HG03378 (cell line): Measurements from ENCODE around the gene PMM2.
"Not testable (repeated sequence)": the region's sequence is repeated elsewhere in the genome, so short reads cannot be mapped to it uniquely, and the experiment has no call there.

Experiments used
- ATAC-seq: cut with Tn5 transposase; IDR thresholded peaks from one replicate; pipeline ENCODE4 v1.9.1; 2021; ENCODE audit warnings: mild to moderate bottlenecking, moderate library complexity; ENCODE audit not compliant: unreplicated experiment

The PMM2 gene

DNA sequence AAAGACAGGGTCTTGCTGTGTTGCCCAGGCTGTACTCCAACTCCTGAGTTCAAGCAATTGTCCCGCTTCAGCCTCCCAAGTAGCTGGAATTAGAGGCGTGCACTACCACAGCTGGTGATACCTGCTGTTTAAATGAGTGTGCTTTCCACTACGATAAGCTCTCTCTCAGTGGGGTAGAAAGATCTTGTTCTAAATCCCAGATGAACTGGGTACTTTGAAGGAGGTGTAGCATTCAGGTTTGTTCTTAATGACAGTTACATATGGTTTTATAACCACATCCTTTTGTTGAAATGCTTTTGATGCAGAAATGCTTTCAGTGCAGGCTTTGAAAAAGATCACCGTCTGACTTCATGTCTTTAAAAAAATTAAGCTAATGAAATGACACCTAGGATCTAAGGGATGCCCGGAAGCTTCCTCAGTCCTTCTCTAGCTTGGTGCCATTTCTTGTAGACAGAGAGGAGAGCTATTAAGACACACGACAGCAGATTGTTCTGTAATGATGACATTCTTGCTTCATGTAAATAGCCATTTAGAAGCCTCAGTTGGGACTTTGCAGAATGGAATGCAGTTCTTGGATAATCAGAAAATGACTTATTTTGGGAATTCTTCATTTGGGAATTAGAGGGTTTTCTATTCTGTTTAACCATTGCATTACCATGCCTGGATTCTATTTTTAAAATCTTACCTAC, 19.5 kb downstream of the PMM2 start:
- ATAC-seq, result no peak

DNA sequence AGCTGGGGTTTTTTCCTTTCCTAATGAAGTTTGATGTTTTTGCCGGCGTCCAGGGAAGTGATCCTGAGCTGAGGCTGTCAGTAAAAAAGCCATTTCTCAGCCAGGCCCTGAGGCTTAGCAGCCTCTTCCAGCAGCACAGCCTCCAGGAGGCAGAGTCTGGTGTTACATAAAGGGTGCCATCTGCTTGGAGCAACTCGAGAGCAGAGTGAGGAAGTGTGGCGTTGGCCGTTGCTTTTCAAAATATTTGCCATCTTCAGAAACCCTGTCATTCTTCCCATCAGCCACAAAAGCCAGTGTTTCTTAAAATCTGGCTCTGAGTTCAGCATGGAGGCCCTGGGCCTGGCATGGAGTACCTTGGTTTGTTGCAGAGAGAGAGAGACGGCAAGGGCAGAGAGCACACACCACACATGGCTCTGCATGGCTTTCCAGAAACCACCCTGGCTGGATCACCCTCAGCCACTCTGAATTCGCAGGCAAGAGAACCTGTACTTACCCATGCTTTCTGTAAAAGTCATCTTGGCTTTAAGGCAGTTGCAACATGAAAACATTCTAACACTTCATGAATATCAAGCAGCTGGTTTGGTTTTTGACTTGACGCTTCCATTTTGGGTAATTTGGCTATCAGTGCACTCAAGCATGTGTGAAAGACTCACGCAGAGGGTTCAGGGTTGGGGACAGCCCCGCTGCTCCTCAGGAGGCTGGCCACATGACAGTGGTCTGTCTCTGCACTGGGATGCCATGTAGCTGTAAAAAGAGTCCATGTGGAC, 21.0 kb downstream of the PMM2 start:
- peak; percentile 85 for ATAC-seq

- ATAC-seq, result no peak
These were observed 21.9 kb downstream of the PMM2 start for GRCh38 chr16:8819411-8820034.

DNA sequence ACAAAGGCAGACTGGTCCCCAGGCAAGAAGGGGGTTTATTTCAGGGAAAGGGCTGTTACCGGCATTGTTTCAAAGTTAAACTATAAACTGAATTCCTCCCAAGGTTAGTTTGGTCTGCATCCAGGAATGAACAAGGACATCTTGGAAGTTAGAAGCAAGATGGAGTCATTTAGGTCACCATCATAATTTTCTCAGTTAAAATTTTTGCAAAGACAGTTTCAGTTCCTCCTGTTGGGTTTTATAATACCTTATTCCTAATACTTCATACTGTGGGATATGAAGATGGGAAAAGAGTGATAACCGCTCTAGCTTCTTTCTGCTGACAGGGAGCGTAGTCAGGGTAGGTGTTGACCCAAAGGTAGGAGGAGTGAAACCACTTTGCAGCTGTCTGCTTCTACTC, 24.8 kb downstream of the PMM2 start:
- no peak for ATAC-seq

- ATAC-seq, result no peak
These were observed 28.7 kb downstream of the PMM2 start for GRCh38 chr16:8826278-8826879.

DNA sequence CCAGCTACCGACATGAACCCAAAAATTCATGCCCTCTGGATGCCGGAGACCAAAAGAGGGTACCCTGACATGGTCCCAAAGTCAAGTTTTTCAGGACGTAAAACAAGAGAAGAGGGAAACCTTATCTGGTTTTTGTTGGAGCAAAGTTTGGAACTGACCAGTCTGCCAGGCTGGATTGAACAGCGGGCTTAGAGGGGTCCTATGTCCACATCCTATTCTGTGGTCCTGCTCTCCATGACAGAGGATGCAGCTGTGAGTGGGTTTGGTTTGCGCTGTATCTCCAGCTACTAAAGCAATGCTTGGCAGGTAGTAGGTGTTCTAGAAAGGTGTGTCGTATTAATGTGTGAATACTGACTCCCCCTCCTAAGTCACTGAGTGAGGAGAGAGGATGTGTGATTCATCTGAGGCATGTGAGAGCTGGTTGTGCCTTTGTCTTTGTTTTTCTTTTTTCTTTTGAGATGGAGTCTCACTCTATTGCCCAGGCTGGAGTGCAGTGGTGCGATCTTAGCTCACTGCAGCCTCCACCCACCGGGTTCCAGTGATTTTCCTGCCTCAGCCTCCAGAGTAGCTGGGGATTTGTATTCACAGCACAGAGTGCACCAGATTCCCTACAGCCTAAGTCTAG, 31.0 kb downstream of the PMM2 start:
- ATAC-seq, result no peak

DNA sequence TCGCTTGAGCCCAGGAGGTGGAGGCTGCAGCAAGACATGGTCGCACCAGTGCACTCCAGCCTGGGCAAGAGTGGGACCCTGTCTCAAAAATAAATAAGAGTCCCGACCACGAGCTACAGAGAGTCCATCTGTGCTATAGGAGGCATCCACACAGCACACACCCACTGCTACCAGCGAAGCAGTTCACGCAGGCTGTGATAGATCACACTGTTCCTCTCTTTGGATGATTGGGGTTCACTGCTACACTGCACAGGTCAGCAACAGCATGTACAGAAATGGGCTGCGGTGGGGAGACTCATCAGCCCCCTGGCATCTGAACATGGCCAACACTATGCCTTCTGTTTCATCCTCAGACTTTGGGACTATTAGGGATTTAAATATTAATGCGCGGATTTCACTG, 33.8 kb downstream of the PMM2 start:
- ATAC-seq, result no peak

- ATAC-seq, result no peak
These were observed 34.5 kb downstream of the PMM2 start for GRCh38 chr16:8831871-8832716.

GRCh38 chr16:8832717-8833105, 35.1 kb downstream of the PMM2 start:
- no peak for ATAC-seq

- ATAC-seq, result not testable (repeated sequence)
These were observed 39.2 kb downstream of the PMM2 start for GRCh38 chr16:8836797-8837196.

- not testable (repeated sequence) for ATAC-seq
These were observed 40.0 kb downstream of the PMM2 start for GRCh38 chr16:8837594-8837993.

DNA sequence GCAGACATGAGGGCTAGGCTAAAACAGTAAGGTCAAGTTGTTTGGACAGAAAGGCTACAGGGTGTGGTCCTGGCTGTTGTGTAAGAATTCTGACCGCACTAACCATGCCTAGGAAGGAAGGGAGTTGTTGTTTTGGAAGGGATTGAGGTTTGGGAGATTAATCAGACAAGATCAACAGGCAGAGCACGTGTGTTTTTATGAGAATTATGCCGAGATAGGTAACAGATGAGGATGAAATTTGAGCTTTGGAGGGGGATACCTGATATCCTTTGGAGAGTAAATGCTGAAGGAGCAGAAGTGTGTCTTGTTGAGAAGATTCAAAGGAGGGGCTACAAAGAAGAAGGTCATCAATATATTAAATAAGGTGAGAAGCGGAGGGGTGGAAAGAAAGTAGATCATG, 44.4 kb downstream of the PMM2 start:
- ATAC-seq, result not testable (repeated sequence)

GRCh38 chr16:8843296-8843695, 45.7 kb downstream of the PMM2 start:
- ATAC-seq, result not testable (repeated sequence)

DNA sequence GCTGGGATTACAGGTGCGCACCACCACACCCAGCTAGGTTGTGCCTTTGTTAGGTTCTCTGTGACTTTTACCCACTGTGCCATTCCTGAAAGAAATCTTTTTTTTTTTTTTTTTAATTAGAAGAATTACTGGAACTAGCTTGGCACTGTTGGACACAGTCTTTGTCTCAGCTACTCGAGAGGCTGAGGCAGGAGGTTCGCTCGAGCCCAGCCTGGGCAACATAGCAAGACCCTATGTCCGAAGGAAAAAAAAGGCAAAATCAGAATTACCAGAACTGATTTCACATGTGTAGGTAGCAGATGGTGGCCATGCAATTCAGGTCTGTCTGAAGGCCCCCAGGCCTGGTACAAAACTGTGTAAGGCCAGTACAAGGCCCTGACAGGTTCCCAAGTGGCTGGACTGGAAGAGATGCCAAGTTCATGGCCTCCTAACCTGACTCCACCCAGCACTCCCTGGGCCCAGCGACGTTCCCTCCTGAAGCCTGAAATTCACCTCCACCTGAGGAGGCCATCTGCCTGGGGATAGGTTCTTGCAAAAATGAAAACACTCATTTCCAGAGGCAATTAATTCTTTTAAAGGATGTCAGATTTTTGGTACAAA, 48.2 kb downstream of the PMM2 start:
- no peak for ATAC-seq

GRCh38 chr16:8846401-8846932, 48.8 kb downstream of the PMM2 start:
- no peak for ATAC-seq

GRCh38 chr16:8847145-8847544, 49.5 kb downstream of the PMM2 start:
- no peak for ATAC-seq

DNA sequence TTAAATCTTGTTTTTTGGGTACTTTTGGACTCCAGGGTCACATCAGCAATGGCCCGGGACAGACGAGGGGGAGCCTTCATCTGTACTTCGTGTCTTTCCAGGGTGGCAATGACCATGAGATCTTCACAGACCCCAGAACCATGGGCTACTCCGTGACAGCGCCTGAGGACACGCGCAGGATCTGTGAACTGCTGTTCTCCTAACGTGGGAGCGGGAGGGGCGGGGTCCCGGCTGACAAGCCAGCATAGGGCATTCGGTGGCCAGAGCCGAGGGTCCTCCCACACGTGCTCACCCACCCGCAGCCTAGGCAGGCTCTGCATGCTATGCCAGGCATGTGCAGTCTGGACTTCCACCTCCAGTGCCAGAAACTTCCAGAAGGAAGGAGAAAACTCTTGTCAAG, 50.0 kb downstream of the PMM2 start:
- ATAC-seq, result no peak

DNA sequence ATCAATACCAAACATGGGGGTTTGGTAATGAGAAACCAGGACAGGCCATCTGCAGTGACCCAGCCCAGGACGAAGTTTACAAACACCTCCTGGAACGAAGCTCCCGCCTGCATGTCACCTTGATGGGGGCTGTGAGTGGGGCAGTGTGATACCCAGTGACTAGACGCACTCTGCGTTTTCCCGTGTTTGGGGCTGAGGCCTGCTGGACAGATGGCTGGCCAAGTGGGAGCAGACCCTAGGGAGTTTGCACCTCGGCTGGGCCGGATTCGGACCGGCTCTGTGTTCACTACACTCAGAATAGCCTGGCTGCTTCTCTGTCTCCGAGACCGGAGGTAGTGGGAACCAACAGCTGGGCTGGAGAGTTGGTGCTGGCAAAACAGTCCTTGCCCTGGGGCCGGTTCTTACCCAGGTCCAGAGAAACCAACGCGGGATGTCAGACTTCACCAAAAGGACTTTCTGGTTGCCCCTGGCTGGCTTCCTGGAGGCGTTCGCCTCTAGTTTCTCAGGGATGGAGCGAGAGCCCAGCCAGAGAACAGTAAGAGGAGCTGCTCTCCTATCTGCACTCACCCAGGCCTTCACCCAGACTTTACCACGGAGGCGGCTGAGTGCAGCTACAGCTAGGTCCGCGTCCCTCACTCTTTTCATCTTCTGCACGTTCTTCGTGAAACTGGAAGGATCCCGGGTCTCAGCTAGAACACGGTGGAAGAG, 50.7 kb downstream of the PMM2 start:
- no peak for ATAC-seq

DNA sequence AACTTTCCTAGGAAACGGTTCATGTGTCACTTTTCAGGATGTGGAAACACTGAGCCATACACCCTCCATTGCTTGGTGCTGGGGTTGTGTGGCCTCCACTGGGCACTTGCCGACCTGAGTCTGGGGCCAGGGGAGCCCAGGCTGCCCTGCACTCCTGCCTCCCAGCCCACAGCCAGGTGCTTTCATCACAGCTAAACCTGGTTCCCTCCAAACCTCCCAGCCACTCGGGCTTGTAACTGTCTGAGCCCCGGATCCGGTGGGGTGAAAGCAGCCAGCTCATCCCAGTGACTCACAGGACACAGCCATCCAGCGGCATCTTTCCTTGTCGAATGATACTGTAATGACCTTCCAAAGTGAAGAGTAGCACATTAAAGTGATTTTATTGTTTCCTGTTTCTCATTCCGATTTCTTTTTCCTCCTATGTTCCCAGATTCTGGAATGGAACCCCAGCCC, 51.3 kb downstream of the PMM2 start:
- ATAC-seq, result no peak
